ENCODE results near the gene CPT1A.

The CPT1A gene

DNA sequence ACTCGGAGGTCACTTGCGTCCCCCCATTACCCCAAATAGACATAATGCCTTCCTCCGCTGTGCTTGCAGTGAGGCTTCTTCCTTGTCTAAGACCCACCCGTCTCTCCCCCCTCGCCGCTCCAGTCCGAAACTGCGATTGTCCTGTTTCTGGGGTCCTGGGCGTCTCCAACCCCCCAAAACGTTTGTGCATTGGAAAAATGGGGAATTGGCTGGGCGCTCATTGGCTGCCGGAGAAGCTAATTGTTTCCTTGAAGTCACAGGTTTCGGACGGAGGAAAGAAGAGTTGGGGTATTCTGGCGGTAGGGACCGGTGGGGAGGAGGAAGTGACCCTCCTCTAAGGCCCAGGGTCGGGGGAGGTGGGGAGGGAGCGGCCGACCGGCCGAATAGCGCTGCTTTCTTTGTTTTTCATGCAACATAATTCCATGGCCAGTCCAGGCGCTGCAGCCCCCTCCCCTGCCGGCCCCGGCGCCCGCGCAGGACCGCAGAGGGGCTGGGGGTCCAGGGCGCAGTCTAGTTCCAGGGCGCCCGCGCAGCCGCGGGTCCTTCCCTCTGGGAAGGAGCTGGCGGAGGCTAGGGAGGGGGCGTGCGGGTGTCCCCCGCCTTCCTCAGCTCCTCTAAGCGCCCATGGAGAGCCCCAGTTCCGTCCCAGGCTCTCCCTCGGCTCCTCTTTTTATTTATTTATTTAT, 12.7 kb upstream of the CPT1A start:
- DNase-seq (ENCODE audit: low read depth): no peak

DNA sequence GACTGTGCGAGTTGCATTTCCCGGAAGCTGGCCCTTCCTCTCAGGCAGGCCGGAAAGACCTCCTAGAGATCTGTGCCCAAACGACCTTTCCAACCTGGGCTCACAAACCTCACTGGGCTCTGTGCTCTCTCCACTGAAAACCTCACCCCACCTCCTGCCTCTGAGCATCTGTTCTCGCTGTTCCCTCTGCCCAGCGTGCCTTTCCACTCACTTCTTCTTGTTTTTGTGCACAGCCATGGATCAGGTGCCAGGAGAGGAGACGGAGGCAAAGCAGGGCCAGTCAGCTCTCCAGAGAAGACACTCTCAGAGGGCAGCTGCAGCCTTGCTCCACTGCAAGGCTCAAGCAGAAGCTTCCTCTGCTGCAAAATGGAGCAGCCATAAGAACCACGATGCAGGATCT, 10.9 kb upstream of the CPT1A start:
- no peak for DNase-seq (ENCODE audit: low read depth)

DNA sequence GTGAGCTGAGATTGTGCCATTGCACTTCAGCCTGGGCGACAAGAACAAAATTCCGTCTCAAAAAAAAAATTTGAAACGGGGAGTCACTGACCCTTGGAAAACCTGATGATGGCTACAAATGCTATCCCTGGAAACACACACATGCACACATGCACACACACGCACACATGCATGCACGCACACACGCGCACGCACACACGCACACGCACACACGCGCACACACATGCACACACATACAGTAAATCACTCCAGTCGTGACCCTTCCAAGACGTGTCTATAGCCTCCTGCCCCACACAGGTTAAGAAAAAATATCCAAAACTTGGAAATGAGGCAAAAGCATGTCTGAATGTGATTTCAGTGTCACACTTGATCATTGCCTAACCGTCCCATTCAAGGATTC, 6.7 kb upstream of the CPT1A start:
- no peak for DNase-seq (ENCODE audit: low read depth)

DNA sequence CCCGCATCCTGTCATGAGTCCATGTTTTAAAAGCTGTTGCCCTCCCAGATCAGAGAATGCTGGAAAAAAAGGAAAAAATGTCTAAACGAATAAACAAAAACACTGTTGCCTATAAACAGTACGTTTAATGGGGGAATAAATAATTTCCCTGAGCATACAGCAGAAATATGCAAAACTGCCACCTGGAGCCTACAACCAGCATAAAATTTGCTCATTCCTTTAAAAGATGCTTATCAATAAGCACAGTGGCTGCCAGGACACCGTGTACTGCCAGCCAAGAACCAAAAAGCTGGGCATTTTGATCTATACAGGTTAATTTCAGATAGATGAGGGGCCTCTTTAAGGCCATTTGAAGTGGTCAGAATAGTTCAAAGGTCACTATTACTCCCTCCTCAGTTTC, 5.7 kb upstream of the CPT1A start:
- no peak for DNase-seq (ENCODE audit: low read depth)

DNA sequence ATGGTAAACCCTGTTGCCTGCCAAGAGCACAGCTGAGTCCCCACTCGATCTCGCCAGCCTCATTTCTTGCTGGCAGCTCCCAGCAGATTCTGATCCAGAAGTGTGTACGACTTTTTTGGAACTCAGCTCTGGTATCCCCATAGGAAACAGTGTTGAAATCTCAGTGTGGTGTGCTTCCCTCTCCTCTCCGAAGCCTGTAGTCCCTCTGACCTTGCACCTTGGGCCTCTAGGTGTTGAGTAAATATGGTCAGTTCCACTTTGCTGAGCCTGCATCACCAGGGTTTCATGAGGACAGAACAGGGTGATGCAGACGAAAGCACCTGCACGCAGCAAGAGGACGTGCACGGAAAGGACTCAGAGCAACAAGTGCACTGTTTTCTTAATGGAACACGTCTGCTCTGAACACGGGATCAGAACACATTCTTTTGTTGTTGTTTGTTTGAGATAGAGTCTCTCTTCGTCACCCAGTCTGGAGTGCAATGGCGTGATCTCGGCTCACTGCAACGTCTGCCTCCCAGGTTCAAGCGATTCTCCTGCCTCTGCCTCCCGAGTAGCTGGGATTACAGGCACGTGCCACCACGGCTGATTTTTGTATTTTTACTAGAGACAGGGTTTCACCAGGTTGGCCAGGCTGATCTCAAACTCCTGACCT, 3.8 kb upstream of the CPT1A start:
- no peak for DNase-seq (ENCODE audit: low read depth)

DNA sequence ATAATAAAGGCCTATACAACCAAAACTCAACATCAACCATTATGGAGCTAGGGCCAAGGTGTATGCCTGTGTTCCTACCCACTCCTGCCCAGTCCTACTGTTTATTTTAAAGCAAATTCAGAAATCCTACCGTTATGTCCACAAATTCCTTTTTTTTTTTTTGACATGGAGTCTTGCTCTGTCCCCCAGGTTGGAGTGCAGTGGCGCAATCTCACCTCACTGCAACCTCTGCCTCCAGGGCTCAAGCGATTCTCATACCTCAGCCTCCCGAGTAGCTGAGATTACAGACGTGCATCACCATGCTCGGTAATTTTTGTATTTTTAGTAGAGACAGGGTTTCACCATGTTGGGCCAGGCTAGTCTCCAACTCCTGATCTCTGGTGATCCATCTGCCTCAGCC, 3.1 kb upstream of the CPT1A start:
- no peak for DNase-seq (ENCODE audit: low read depth)

DNA sequence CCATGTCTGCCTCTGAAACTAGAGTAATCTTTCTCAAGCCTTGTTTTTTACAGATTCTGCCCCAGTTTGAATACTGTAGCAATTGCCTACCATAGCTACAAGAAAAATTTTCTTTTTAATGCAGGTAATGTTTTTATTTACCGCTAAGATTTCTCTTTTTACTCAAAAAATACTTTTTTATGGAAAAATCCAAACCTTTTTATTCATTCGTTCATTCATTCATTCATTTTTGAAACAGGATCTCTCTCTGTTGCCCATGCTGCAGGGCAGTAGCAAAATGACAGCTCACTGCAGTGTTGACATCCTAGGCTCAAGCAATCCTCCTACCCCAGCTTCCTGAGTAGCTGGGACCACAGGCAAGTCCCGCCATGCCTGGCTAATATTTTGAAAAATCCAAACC, 2.7 kb upstream of the CPT1A start:
- DNase-seq (ENCODE audit: low read depth): no peak

DNA sequence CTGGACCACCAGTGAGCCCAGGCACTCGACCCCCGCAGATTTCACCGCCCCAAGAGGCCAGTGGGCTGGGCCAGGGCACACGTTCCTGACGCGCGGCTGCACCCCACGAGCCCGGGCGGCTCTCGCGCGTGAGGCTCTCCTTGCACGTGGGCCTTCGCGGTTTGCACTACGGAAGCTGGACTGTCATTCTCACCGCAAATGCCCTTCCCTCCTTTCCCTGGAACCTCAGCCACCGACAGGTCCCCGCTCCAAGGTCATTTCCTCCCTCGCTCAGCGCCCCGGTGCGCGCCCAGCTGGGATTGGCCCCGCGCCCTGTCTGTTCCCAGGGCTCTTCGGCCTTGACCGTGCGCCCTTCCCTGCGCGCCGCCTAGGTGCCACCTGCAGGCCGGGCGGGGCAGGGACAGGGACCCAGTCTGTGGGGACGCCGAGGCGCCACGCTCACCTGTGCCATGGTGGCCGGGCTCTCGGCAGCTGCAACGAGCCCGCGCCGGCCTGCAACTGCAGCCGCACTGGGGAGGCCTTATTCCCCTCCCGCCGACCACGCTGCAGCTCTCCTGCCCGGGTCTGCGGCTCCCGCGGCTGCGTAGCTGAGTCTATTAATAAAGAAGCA, 2.1 kb upstream of the CPT1A start:
- DNase-seq (ENCODE audit: low read depth): no peak

DNA sequence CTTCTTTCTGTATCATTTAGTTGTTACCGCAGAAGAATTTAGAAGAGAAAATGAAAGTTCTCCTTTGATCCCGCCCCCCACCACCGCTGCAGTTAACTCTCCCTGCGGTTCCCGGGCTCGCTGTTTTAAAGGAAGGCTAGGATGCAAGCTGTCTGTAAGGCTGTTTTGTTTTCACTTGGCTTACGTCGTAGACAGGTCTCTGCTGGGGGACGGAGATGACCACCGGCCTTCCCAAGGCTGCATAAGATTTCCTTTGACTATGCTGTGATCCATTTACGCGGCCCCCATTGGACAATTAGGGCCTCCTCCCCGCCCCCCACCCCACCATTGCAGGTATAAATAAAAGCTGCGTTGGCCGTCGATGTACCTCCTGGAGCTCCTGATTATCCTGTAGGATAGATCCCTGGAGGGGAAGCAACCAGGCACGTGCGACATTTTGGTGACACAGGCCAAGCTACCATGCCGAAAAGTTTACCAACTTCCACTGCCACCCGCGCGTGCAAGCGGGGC, 1.4 kb upstream of the CPT1A start:
- DNase-seq (ENCODE audit: low read depth): no peak

DNA sequence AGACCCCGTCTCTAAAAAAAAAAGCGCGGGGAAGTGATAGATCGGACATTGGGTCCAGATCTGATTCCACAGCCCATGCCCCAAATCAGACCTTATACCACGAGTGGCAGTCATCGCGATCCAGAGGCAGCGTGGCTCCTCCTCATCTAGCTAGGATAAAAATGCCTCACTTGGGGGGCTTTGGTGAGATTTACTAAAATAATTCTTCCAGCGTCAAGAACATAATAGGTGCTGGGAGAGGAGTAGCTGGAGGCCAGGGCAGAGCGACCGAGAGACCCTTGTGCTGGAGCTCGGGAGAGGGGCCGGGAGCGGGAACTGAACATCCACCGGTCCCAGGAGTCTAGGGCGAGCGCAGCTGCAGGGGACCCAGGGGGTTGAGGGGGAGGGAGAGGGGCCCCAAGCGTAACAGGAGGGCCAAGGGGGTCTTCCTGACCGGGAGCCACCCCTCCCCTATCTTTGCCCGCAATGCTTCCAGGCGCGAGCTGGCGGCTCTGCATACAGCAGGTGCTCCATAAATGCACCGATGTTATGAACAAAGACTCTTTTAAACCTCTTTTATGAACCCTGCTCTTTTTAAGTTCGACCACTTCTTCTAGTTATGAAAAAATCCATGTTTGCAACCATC, 823 bp upstream of the CPT1A start:
- DNase-seq (ENCODE audit: low read depth): no peak

DNA sequence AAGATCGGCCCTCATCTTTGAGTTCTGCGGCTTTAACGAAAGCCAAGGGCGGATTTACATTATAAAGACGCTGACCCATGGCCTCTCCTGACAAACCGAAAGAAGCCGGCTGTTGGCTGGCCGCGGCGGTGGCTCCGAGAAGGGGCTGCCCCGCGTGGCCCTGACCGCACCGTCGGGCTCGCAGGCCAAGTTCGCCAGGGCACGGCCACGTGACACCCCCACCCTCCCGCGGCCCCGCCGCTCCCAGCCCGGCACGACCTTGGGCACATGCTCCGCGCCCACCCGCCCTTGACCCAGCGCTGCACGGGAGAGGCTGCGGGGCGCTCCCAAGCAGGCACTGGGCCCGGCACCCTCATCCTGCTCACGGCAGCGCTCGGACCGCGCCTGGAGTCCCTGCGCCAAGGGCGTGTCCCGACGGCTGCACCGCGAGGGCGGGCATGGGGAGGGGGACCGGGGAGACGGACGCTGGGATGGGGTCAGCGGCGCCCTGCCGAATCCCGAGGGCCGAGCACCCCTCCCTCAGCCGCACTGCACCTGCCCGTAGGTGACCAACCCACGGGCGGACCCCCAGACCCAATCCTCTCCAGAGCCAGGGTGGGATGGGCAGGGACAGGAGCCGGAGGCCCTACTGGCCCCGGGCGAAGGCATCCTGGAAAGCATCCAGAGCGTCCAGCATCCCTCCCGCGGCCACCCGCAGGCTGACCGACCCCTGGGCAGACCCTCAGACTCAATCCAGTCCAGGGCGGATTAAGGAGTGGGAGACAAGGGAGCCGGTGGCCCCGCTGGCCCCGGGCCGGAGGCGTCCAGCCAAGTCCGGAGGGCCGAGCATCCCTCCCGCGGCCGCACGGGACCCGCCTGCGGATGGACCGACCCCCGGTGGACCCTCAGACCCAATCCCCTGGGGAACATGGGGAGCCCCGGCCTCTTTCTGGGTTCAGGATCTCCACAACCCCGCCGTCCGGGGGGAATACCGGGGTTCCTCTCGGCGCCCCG, 759 bp downstream of the CPT1A start:
- peak; percentile 12 for DNase-seq (ENCODE audit: low read depth)

DNA sequence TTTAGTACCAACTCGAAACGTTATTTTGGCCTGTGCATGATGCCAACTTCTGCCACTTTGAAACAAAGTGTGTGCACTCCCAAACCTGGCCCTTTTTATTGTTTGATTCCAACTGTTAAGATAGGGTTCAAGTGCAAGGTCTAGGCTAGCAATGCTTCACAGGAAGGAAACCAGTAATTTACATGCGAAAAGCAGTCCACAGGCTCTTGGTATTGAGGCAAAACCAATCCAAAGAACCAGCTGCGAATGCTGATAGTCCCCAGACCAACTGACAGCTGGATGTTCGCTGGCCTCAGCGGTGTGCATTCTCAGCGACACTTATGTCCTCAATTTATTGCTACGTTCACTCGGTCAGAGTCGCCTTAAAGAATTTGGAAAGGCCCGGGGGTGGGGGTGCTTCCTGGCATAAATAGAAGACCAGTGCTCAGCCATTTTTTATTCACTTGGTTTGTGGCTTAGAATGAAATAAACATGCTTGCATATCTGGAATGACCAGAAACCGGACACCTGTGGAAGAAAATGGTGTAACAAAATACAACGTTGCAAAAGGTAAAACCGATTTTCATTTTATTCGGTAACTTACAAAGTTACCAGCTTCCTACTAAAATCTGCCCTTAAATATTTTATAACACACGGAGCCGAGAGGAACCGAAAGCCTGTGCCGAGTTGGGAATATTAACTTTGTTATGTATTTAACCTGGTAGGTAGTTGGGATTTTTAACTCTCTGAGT, 1.6 kb downstream of the CPT1A start:
- DNase-seq (ENCODE audit: low read depth): no peak

DNA sequence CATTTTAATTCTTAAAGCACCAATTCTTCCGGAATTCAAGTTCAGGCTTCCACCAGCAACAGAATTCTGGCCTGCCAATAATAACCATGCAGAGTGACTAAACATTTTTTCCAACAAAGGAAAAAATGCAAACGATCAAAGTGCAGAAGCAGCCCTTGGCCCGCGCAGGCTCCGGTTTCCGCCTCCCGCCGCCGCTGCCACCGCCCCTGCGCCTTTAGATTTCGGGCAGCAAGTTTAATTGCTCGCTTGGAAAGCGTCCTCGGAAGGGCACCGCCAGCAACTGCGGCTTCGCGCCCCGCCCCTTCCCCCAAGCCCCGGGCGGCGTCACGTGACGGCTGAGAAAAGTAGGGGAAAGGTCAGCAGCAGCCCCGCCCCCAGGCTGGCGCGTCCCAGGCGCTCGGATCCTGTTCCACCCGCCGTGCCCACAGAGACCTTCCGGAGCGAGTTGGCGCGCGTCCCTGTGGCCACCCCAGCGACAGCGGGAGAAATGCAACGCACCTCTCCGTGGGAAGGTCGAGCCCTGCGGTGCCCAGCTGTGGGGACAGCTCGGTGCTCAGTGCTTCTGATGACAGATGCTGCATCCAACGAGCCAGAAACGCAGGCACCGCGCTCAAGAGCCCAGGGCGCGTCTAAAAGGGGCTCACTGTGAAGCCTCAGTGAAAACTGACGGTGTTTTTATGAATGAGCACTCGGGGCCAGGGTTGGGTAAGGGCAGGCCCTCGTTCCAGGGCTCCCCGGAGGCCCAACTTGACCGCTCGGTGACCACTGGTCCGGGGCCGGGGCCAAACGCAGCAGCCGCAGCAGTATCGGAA, 2.5 kb downstream of the CPT1A start:
- DNase-seq (ENCODE audit: low read depth): peak; percentile 81

DNA sequence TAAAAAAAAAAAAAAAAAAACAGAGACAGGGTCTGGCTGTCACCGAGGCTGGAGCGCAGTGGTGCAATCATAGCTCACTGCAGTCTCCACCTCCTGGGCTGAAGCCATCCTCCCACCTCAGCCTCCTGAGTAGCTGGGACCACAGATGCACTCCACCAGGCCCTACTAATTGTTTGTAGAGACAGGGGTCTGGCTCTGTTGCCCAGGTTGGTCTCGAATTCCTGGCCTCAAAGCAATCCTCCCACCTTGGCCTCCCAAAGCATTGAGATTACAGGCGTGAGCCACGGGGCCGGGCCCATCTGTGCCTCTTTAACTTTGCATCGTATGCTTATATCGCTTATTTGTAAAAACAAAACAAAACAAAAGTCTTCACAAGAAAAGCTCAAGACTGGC, 3.1 kb downstream of the CPT1A start:
- DNase-seq (ENCODE audit: low read depth): no peak

DNA sequence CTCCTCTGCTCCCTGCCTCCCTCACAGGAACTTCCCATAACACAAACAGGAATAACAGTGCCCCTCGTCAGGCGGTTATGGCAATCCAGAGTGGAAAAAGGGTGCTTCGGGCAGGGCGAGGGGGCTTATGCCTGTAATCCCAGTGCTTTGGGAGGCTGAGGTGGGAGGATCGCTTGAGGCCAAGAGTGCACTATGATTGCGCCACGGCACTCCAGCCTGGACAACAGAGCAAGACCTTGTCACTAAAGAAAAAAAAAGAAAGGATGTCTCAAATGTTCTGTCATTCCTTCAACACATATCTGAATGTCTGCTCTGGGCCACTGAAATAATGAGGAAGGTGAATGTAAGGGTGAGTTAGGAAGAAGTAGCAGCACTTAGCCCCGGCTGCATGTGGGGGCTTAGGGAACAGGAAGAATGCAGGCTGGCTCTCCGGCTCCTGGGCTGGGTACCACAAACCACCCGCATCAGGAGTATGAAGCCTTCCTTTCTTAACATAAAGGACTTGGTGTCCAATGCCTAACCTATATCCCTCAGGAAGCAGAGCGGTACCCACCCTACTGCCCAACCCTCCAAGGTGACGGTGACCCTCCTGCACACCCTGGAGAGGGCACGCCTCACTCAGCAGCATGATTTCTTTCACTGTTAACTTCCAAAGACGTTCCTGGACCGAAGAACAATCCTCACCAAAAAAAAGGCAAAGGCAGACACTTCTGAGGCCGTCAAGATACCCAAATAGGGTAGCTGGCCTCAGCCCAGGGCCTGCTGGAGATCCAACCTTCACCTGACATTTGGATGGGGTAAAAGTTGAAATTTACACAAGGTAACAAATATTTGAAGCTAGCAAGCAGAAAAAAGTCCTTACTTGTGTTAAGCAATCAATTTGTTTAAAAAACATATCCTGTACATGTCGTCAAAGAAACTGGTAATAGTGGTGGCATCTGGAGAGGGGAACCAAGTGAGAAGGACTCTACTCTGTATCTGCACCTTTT, 3.8 kb downstream of the CPT1A start:
- DNase-seq (ENCODE audit: low read depth): no peak

DNA sequence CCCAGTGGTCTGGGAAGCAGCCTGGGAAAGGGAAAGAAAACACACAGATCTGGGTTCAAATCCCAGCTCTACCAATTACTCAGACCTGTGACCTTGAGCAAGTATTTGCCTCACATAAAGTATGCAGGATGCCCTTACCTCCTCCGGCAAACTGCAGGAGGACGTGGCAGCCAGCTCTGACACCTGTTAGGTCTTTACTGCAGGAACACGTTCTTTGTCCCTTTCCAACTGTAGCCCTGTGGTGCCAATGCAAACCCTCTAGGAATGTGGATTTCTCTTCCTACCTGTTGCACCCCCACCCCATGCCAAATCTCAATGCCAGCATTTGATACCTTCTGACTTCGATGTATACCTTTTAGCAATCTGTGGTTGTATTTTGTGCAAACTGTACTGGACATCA, 6.0 kb downstream of the CPT1A start:
- DNase-seq (ENCODE audit: low read depth): no peak

DNA sequence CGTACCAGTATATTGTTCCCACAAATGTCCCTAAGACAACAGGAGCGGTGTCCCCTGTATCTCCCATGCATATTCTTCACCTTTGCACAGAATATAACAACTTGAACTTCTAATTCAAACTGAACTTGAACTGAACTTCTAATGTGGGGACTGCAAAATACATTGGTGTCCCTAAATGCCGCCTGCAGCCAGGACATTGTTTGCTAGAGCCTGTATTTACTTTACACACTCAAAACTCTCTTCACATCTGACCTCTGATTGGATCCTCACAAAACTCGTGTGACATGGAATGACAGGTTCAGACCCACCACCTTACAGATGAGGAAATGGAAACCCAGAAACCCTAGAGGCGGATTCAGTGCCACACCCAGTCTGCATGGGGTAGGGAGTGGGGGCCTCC, 6.4 kb downstream of the CPT1A start:
- no peak for DNase-seq (ENCODE audit: low read depth)

DNA sequence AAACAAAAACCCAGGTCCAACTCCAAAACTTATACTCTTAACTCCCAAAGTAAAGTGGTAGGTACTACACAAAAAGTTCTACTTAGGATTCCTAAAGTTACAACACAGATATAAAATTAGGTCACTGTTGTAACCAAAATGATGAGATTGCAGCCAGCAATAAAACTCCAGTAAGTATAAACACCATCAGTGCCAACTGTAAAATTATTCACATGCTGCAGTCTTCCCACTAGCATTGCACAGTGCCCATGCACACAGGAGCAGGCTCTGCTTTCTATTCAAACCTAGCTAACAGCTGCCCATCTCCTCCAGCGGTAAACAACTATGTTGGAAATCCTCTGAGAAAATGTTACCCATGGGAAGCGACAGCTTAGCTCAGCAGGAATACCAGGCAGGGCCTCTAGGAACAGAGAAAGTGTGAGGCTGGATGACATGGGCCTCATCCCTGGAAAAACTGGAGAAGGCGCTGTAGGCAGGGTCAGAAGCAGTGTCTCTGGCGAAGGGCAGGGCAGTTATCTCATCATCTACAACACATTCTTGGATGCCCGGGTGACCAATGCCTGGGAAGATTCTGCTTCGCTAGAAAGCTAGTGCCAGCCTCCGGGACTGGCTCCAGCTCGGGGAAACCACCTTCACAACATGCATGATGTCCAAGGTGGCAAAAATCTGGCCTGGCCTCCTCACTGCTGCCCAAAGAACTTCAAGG, 9.1 kb downstream of the CPT1A start:
- no peak for DNase-seq (ENCODE audit: low read depth)

Measured in HS-27A (cell line).